HCT116 (cell line): ENCODE data around the gene KRT78.
A peak's percentile ranks its signal among the peaks of the same experiment; 100 is the strongest.

Experiments used
- CTCF ChIP-seq, 3 experiments: fragments of 200-600 bp in 1 of 3; sonication (generic) in 1 of 3; IDR thresholded peaks in 2 of 3; conservative IDR thresholded peaks in 1 of 3; 2 replicates each; pipeline ENCODE4 v1.5.1; 2012 to 2017; ENCODE audit warnings: low read depth in 2 of 3, low read length in 2 of 3, antibody characterized with exemption in 1 of 3, borderline replicate concordance in 1 of 3, control low read depth in 1 of 3, mild to moderate bottlenecking in 1 of 3, mixed read lengths in 1 of 3, mixed run types in 1 of 3, moderate library complexity in 1 of 3; ENCODE audit not compliant: insufficient read depth in 1 of 3
- ELF1 ChIP-seq: IDR thresholded peaks from 2 replicates; pipeline ENCODE4 v1.6.1; 2012; ENCODE audit warnings: low read depth, borderline replicate concordance
- EZH2phosphoT487 ChIP-seq: fragments of 200-600 bp; IDR thresholded peaks from 2 replicates; pipeline ENCODE4 v1.6.1; 2018; ENCODE audit warnings: antibody characterized with exemption, borderline replicate concordance
- POLR2A ChIP-seq: IDR thresholded peaks from 2 replicates; pipeline ENCODE4 v1.7.0; 2011; ENCODE audit warnings: borderline replicate concordance; ENCODE audit not compliant: insufficient read depth, insufficient read length; ENCODE audit errors: extremely low read depth
- POLR2AphosphoS5 ChIP-seq: IDR thresholded peaks from 2 replicates; pipeline ENCODE4 v1.6.1; 2011; ENCODE audit warnings: mild to moderate bottlenecking, low read depth, low read length, moderate library complexity
- ZNF274 ChIP-seq: fragments of 200-500 bp; sonication (Bioruptor generic); IDR thresholded peaks from 2 replicates; pipeline ENCODE4 v1.6.1; 2014; ENCODE audit warnings: mild to moderate bottlenecking, low read depth, low read length, inconsistent platforms
- TF ChIP-seq, protein P1 (sequence below): IDR thresholded peaks from 2 replicates; pipeline ENCODE4 v1.6.1; 2012
- TF ChIP-seq, protein P2 (sequence below): IDR thresholded peaks from 2 replicates; pipeline ENCODE4 v1.6.1; 2012; ENCODE audit warnings: low read depth

- peak in 2 of 3 experiments; percentile 88 to 96; a peak in 4 of 6 replicates for TF ChIP-seq CTCF (IDR thresholded peaks at IDR 0.05 in 2 of 3, conservative IDR thresholded peaks at IDR 0.05 in 1 of 3; ENCODE audit: borderline replicate concordance in 1 of 3, insufficient read depth in 1 of 3, low read depth in 2 of 3, low read length in 2 of 3)
- TF ChIP-seq, protein P1, sequence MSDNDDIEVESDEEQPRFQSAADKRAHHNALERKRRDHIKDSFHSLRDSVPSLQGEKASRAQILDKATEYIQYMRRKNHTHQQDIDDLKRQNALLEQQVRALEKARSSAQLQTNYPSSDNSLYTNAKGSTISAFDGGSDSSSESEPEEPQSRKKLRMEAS = no peak
- TF ChIP-seq POLR2AphosphoS5 = no peak
- TF ChIP-seq EZH2phosphoT487 = no peak
- TF ChIP-seq, protein P2, sequence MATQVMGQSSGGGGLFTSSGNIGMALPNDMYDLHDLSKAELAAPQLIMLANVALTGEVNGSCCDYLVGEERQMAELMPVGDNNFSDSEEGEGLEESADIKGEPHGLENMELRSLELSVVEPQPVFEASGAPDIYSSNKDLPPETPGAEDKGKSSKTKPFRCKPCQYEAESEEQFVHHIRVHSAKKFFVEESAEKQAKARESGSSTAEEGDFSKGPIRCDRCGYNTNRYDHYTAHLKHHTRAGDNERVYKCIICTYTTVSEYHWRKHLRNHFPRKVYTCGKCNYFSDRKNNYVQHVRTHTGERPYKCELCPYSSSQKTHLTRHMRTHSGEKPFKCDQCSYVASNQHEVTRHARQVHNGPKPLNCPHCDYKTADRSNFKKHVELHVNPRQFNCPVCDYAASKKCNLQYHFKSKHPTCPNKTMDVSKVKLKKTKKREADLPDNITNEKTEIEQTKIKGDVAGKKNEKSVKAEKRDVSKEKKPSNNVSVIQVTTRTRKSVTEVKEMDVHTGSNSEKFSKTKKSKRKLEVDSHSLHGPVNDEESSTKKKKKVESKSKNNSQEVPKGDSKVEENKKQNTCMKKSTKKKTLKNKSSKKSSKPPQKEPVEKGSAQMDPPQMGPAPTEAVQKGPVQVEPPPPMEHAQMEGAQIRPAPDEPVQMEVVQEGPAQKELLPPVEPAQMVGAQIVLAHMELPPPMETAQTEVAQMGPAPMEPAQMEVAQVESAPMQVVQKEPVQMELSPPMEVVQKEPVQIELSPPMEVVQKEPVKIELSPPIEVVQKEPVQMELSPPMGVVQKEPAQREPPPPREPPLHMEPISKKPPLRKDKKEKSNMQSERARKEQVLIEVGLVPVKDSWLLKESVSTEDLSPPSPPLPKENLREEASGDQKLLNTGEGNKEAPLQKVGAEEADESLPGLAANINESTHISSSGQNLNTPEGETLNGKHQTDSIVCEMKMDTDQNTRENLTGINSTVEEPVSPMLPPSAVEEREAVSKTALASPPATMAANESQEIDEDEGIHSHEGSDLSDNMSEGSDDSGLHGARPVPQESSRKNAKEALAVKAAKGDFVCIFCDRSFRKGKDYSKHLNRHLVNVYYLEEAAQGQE = no peak
- no peak for TF ChIP-seq POLR2A
- no peak for TF ChIP-seq ZNF274
- TF ChIP-seq ELF1 = no peak
Measured at GRCh38 chr12:52865090-52865944, 16.5 kb upstream of the KRT78 start.
